Endothelial cell of umbilical vein (primary cell): Measurements from ENCODE around the gene GNB1. TPM values are rescaled to one million over a fixed set of nuclear protein-coding genes. Genes with fewer than 3 reads are reported as not detected.
A peak's percentile ranks its signal among the peaks of the same experiment; 100 is the strongest.

ENCODE experiments used
- BruUV-seq: library from RNA; stranded (reverse); fragments of 400-500 nt; replicated peaks from 2 replicates; lab custom pipeline; 2021; lab: Mats Ljungman, UMichigan
- CTCF ChIA-PET: fragments of 300-600, 350-600 bp; sonication (Branson Sonifier 250); formaldehyde crosslinking; loops from one replicate; lab custom pipeline; 2021; ENCODE audit warnings: antibody characterized with exemption, inconsistent platforms; lab: Charles Lee
- POLR2A ChIA-PET: fragments of 300-600, 350-600 bp; sonication (Branson Sonifier 250); formaldehyde crosslinking; loops from one replicate; lab custom pipeline; 2021; ENCODE audit warnings: antibody characterized with exemption, inconsistent platforms; lab: Charles Lee
- DNase-seq: peaks from one replicate; pipeline ENCODE4 v3.0.0-alpha.2; 2011; ENCODE audit warnings: low read depth, low spot score
- FAIRE-seq: peaks from 2 replicates; lab custom pipeline; 2011; peaks lifted over from hg19 to GRCh38; lab: Jason Lieb, UNC
- H2AFZ ChIP-seq: 2 replicates; pipeline ENCODE4 v1.6.0; 2012; ENCODE audit warnings: low read depth, low read length, control low read depth, inconsistent platforms
- H3K27ac ChIP-seq: 2 replicates; pipeline ENCODE4 v1.5.1; 2011; ENCODE audit warnings: low read depth, mild to moderate bottlenecking, control low read depth, low read length, moderate library complexity; ENCODE audit not compliant: insufficient read depth
- H3K27me3 ChIP-seq, 2 experiments: 2 replicates each; pipeline versions ENCODE4 v1.6.0 to v1.6.1; 2011; ENCODE audit warnings: low read length in 2 of 2, mixed read lengths in 1 of 2; ENCODE audit not compliant: control insufficient read depth in 2 of 2, insufficient read depth in 2 of 2
- H3K36me3 ChIP-seq, 2 experiments: 2 replicates in 1 of 2; 3 replicates in 1 of 2; pipeline ENCODE4 v1.5.1; 2011; ENCODE audit warnings: low read length in 2 of 2, mild to moderate bottlenecking in 1 of 2, moderate library complexity in 1 of 2; ENCODE audit not compliant: control insufficient read depth in 2 of 2, insufficient read depth in 2 of 2; ENCODE audit errors: extremely low read depth in 1 of 2
- H3K4me1 ChIP-seq: 3 replicates; pipeline ENCODE4 v1.5.1; 2011; ENCODE audit warnings: mild to moderate bottlenecking, low read length; ENCODE audit not compliant: control insufficient read depth, insufficient read depth; ENCODE audit errors: extremely low read depth
- H3K4me2 ChIP-seq: 2 replicates; pipeline ENCODE4 v1.6.1; 2011; ENCODE audit warnings: low read length, control low read depth, mixed read lengths; ENCODE audit not compliant: insufficient read depth
- H3K4me3 ChIP-seq, 3 experiments: fragments of 200-600 bp in 1 of 3; sonication (generic), shearing (Covaris generic) in 1 of 3; replicated peaks in 1 of 3; 2 replicates each; pipeline ENCODE4 v1.5.1; 2011 to 2016; ENCODE audit warnings: control low read depth in 3 of 3, low read length in 3 of 3, mild to moderate bottlenecking in 2 of 3, inconsistent platforms in 1 of 3, low read depth in 1 of 3, moderate library complexity in 1 of 3; ENCODE audit not compliant: insufficient read depth in 1 of 3
- H3K79me2 ChIP-seq: 2 replicates; pipeline ENCODE4 v1.6.0; 2012; ENCODE audit warnings: low read length, inconsistent platforms; ENCODE audit not compliant: control insufficient read depth, insufficient read depth
- H3K9ac ChIP-seq: replicated peaks from 2 replicates; pipeline ENCODE3; 2011; ENCODE audit warnings: low read length, control low read depth; ENCODE audit not compliant: insufficient read depth; ENCODE audit errors: extremely low read depth
- H3K9me1 ChIP-seq: replicated peaks from 3 replicates; pipeline ENCODE4 v1.6.0; 2011; ENCODE audit warnings: mild to moderate bottlenecking, low read length; ENCODE audit not compliant: control insufficient read depth, insufficient read depth; ENCODE audit errors: extremely low read depth
- H3K9me3 ChIP-seq: replicated peaks from 2 replicates; pipeline ENCODE4 v1.5.1; 2012; ENCODE audit warnings: low read length, inconsistent platforms; ENCODE audit not compliant: control insufficient read depth, insufficient read depth
- H4K20me1 ChIP-seq: replicated peaks from 2 replicates; pipeline ENCODE3; 2011; ENCODE audit warnings: mild to moderate bottlenecking, low read length; ENCODE audit not compliant: control insufficient read depth, insufficient read depth; ENCODE audit errors: extremely low read depth
- CTCF ChIP-seq, 2 donors: IDR thresholded peaks; 1 replicate in 1 of 2; 2 replicates in 1 of 2; pipeline ENCODE4 v1.5.1; 2011; ENCODE audit warnings: low read length in 2 of 2, mild to moderate bottlenecking in 2 of 2, moderate library complexity in 2 of 2, control low read depth in 1 of 2, inconsistent platforms in 1 of 2, low read depth in 1 of 2; ENCODE audit not compliant: insufficient read depth in 1 of 2; ENCODE audit errors: extremely low read depth in 1 of 2
- EZH2 ChIP-seq: IDR thresholded peaks from 2 replicates; pipeline ENCODE4 v1.6.1; 2012; ENCODE audit warnings: borderline replicate concordance, low read depth, mild to moderate bottlenecking, moderate library complexity, low read length, inconsistent platforms; ENCODE audit not compliant: severe bottlenecking
- FOS ChIP-seq: IDR thresholded peaks from 2 replicates; pipeline ENCODE4 v1.6.1; 2011; ENCODE audit warnings: mild to moderate bottlenecking, low read length, moderate library complexity, borderline replicate concordance; ENCODE audit not compliant: insufficient read depth
- GATA2 ChIP-seq: IDR thresholded peaks from 2 replicates; pipeline ENCODE4 v1.7.0; 2011; ENCODE audit warnings: low read depth, mild to moderate bottlenecking, moderate library complexity, mixed read lengths, low read length; ENCODE audit not compliant: insufficient read length, insufficient read depth
- JUN ChIP-seq: IDR thresholded peaks from 2 replicates; pipeline ENCODE4 v1.6.1; 2011; ENCODE audit warnings: borderline replicate concordance, low read depth; ENCODE audit not compliant: insufficient read length, insufficient read depth
- MAX ChIP-seq: IDR thresholded peaks from 2 replicates; pipeline ENCODE4 v1.6.1; 2011; ENCODE audit not compliant: insufficient read depth, insufficient read length
- MYC ChIP-seq: IDR thresholded peaks from one replicate; pipeline ENCODE4 v1.6.1; 2011; ENCODE audit warnings: mild to moderate bottlenecking, low read depth, low read length
- POLR2A ChIP-seq: IDR thresholded peaks from 2 replicates; pipeline ENCODE4 v1.6.1; 2012; ENCODE audit warnings: low read depth, mild to moderate bottlenecking, control low read depth, low read length
- POLR2AphosphoS5 ChIP-seq: IDR thresholded peaks from 2 replicates; pipeline ENCODE4 v1.6.1; 2012; ENCODE audit warnings: low read depth, mild to moderate bottlenecking, control low read depth, low read length, moderate library complexity; ENCODE audit not compliant: insufficient read depth
- dilution Hi-C: fragments of 300-500 bp; cut with MboI; formaldehyde crosslinking; loops from one replicate; pipeline ENCODE4 v1.15.0; 2019; ENCODE audit warnings: low sequenced_read_pairs; ENCODE audit not compliant: extremely low pct_ligation_motif_present
- intact Hi-C: fragments of 100-400 bp; cut with micrococcal nuclease; formaldehyde crosslinking; loops from one replicate; pipeline ENCODE4 v1.10.0; 2022
- polyA plus RNA-seq, 4 experiments: library from polyadenylated mRNA; depleted of rRNA in 3 of 4; stranded (reverse) in 3 of 4; unstranded in 1 of 4; fragments of >200 nt; gene quantifications; 2 replicates each; pipeline versions ENCODE4 v1.2.1 to v1.2.3, GENCODE V29; 2011 to 2012; ENCODE audit warnings: missing spikeins in 1 of 4
- total RNA-seq: library from RNA; stranded (reverse); gene quantifications from 2 replicates; pipeline ENCODE4 v1.2.3, GENCODE V29; 2021

Gene GNB1
- total and polyA plus RNA-seq, 2 donors (not counting 3 experiments of a cell fraction or from before 2014, with no cell fraction given): 501 to 529 TPM

- FAIRE-seq (no peak), DNase-seq (no peak)
- Histone ChIP-seq H3K4me1 (peaks cover 11% of the 10 kb centered on the region), H3K4me3 (peak overlapping the region in 1 of 3 experiments; percentile 48), H3K9me1 (no peaks in the 10 kb centered on the region), H3K9me3 (no peaks in the 10 kb centered on the region), H3K36me3 (no peaks in the 10 kb centered on the region), H2AFZ (no peak overlapping the region), H3K27me3 (no peaks in the 10 kb centered on the region), H3K27ac (no peak overlapping the region), H3K79me2 (peaks cover 3% of the 10 kb centered on the region), H4K20me1 (no peaks in the 10 kb centered on the region), H3K9ac (no peak overlapping the region), H3K4me2 (peak overlapping the region; percentile 59)
- CTCF ChIA-PET: interaction anchor here (0.8 to 2.8 kb wide), 3 partner anchors 11 to 135 kb away, joined by 3 to 16 read pairs (median 3); no protein-coding TSS in a partner anchor
- no TSS peak for BruUV-seq
- TF ChIP-seq MAX (no peak), POLR2AphosphoS5 (no peak), POLR2A (no peak), JUN (no peak), GATA2 (no peak), MYC (no peak), CTCF (IDR thresholded peaks at IDR 0.05; ENCODE audit: extremely low read depth in 1 of 2, insufficient read depth in 1 of 2, low read depth in 1 of 2, low read length in 2 of 2) (no peak), EZH2 (no peak), FOS (no peak)
- dilution Hi-C loops (no loop called here), intact Hi-C loops (loop anchor here (10.0 kb wide), 1 partner anchor 225 kb away; no protein-coding TSS in a partner anchor)
- POLR2A ChIA-PET: no interaction called here
These were observed 19.2 kb upstream of the GNB1 start for GRCh38 chr1:1910033-1910465.
